GM12878 (cell line): ENCODE data around the gene ZNF554. TPM values are rescaled to one million over a fixed set of nuclear protein-coding genes. Genes with fewer than 3 reads are reported as not detected.

Source experiments
- ATAC-seq: fragments of 200-7000 bp; cut with Tn5 transposase; 3 replicates; pipeline ENCODE4 v1.9.1; 2020; ENCODE audit warnings: mild to moderate bottlenecking, moderate library complexity
- BruUV-seq: library from RNA; stranded (reverse); fragments of 400-500 nt; replicated peaks from 2 replicates; lab custom pipeline; 2021; lab: Mats Ljungman, UMichigan
- CTCF ChIA-PET: fragments of 300-600 bp; sonication (Branson Sonifier 250); formaldehyde crosslinking; extraction: SDS; loops from one replicate; lab custom pipeline; 2021; ENCODE audit warnings: inconsistent platforms; lab: Yijun Ruan, JAX
- POLR2A ChIA-PET: fragments of 350-600 bp; formaldehyde crosslinking; extraction: SDS; loops from one replicate; lab custom pipeline; 2021; ENCODE audit warnings: inconsistent platforms; lab: Charles Lee
- RAD21 ChIA-PET: fragments of 300-600 bp; sonication (Branson Sonifier 250); formaldehyde crosslinking; loops from one replicate; lab custom pipeline; 2023; ENCODE audit warnings: antibody characterized with exemption; ENCODE audit not compliant: unreplicated experiment; lab: Charles Lee
- SMC1A ChIA-PET: fragments of 300-600 bp; sonication (Branson Sonifier 250); formaldehyde crosslinking; loops from one replicate; lab custom pipeline; 2023; ENCODE audit not compliant: unreplicated experiment, uncharacterized antibody; lab: Charles Lee
- DNase-seq: peaks from one replicate; pipeline ENCODE4 v3.0.0-alpha.2; 2011; ENCODE audit warnings: low read depth, low spot score
- FAIRE-seq: peaks from 3 replicates; lab custom pipeline; 2011; peaks lifted over from hg19 to GRCh38; lab: Jason Lieb, UNC
- H2AFZ ChIP-seq: 2 replicates; pipeline ENCODE4 v1.6.0; 2011; ENCODE audit warnings: low read depth, low read length, control low read depth; ENCODE audit not compliant: control insufficient read depth
- H3K27ac ChIP-seq: 2 replicates; pipeline ENCODE4 v1.5.1; 2011; ENCODE audit warnings: control low read depth; ENCODE audit not compliant: control insufficient read depth, insufficient read depth
- H3K27me3 ChIP-seq, 2 experiments: replicated peaks in 1 of 2; 2 replicates each; pipeline versions ENCODE4 v1.6.0 to v1.6.1; 2011; ENCODE audit warnings: low read length in 1 of 2; ENCODE audit not compliant: control insufficient read depth in 2 of 2, insufficient read depth in 2 of 2
- H3K36me3 ChIP-seq, 2 experiments: 2 replicates each; pipeline ENCODE4 v1.5.1; 2011; ENCODE audit warnings: low read length in 1 of 2; ENCODE audit not compliant: control insufficient read depth in 2 of 2, insufficient read depth in 2 of 2
- H3K4me1 ChIP-seq: 2 replicates; pipeline ENCODE4 v1.6.1; 2011; ENCODE audit warnings: mild to moderate bottlenecking, low read length, moderate library complexity, mixed read lengths; ENCODE audit not compliant: control insufficient read depth, insufficient read depth
- H3K4me2 ChIP-seq: 2 replicates; pipeline ENCODE4 v1.6.0; 2011; ENCODE audit warnings: control low read depth; ENCODE audit not compliant: control insufficient read depth, insufficient read depth
- H3K4me3 ChIP-seq: fragments of 200-600 bp; sonication (generic); 2 replicates; pipeline ENCODE4 v1.5.1; 2016
- H3K79me2 ChIP-seq: 2 replicates; pipeline ENCODE4 v1.6.0; 2011; ENCODE audit warnings: low read length; ENCODE audit not compliant: control insufficient read depth, insufficient read depth
- H3K9ac ChIP-seq: 2 replicates; pipeline ENCODE4 v1.8.0; 2011; ENCODE audit warnings: low read length, control low read depth, mixed read lengths; ENCODE audit not compliant: control insufficient read depth, insufficient read depth
- H3K9me3 ChIP-seq: replicated peaks from 3 replicates; pipeline ENCODE4 v1.5.1; 2011; ENCODE audit warnings: mild to moderate bottlenecking, low read length; ENCODE audit not compliant: control insufficient read depth, insufficient read depth
- H4K20me1 ChIP-seq: 2 replicates; pipeline ENCODE4 v1.6.0; 2011; ENCODE audit not compliant: control insufficient read depth, insufficient read depth
- ETV6 ChIP-seq, 2 experiments: fragments of 450-650 bp in 1 of 2; IDR thresholded peaks in 1 of 2; conservative IDR thresholded peaks in 1 of 2; 2 replicates each; pipeline ENCODE4 v1.6.1; 2014; ENCODE audit warnings: antibody characterized with exemption in 1 of 2, borderline replicate concordance in 1 of 2, low read depth in 1 of 2, mild to moderate bottlenecking in 1 of 2, moderate library complexity in 1 of 2
- NFYA ChIP-seq: IDR thresholded peaks from 2 replicates; pipeline ENCODE4 v1.6.1; 2011; ENCODE audit warnings: low read depth, mild to moderate bottlenecking, low read length, improper control_type of control experiment, borderline replicate concordance
- NFYB ChIP-seq: IDR thresholded peaks from 2 replicates; pipeline ENCODE4 v1.6.1; 2011; ENCODE audit warnings: low read depth, mild to moderate bottlenecking, low read length, improper control_type of control experiment, moderate library complexity; ENCODE audit not compliant: insufficient read depth
- SMAD5 ChIP-seq: IDR thresholded peaks from 2 replicates; pipeline ENCODE4 v1.6.1; 2016; ENCODE audit warnings: antibody characterized with exemption, low read depth
- SP1 ChIP-seq: IDR thresholded peaks from one replicate; pipeline ENCODE4 v1.6.1; 2011; ENCODE audit warnings: low read depth, low read length
- SUPT20H ChIP-seq: IDR thresholded peaks from 2 replicates; pipeline ENCODE4 v1.6.1; 2011; ENCODE audit warnings: low read depth, mild to moderate bottlenecking, low read length, moderate library complexity, borderline replicate concordance; ENCODE audit not compliant: control insufficient read depth
- ZNF384 ChIP-seq: IDR thresholded peaks from 2 replicates; pipeline ENCODE4 v1.6.1; 2012; ENCODE audit warnings: low read depth, mild to moderate bottlenecking, low read length, improper control_type of control experiment, borderline replicate concordance
- WGBS: methylation state at CpG from one replicate; pipeline ENCODE4 v1.1.6; 2016; ENCODE audit warnings: low lambda C conversion rate; ENCODE audit not compliant: insufficient replicate concordance, insufficient coverage; ENCODE audit errors: missing lambda C conversion rate; 5-methylcytosine and 5-hydroxymethylcytosine counted together
- in situ Hi-C: fragments of 300-500 bp; cut with MboI; formaldehyde crosslinking; loops from 9 replicates; pipeline ENCODE4 v1.14.3; 2018; ENCODE audit warnings: mixed read lengths
- intact Hi-C: fragments of 100-400 bp; cut with micrococcal nuclease; formaldehyde crosslinking; loops from one replicate; pipeline ENCODE4 v1.14.2; 2022; ENCODE audit not compliant: unreplicated experiment
- polyA plus RNA-seq, 11 experiments: library from polyadenylated mRNA; depleted of rRNA in 4 of 11; unstranded in 6 of 11; stranded (reverse) in 5 of 11; fragments of >200 nt; fragmentation: Nextera tagmentation in 4 of 11; fragmentation: Illumina TruSeq in 1 of 11; extraction: Ambion mirVana in 4 of 11; extraction: Trizol in 1 of 11; gene quantifications; 1 replicate in 1 of 11; 2 replicates in 10 of 11; pipeline versions ENCODE4 v1.2.1 to v1.2.3, GENCODE V29; 2011 to 2016; ENCODE audit warnings: inconsistent platforms in 2 of 11, missing spikeins in 2 of 11, low read depth in 1 of 11
- total RNA-seq, 4 experiments: library from RNA; depleted of rRNA in 3 of 4; stranded (reverse); fragments of >200 nt in 3 of 4; fragmentation: Illumina TruSeq in 1 of 4; extraction: Trizol in 1 of 4; gene quantifications; 2 replicates each; pipeline versions ENCODE4 v1.2.1 to v1.2.3, GENCODE V29; 2013 to 2021
- TF ChIP-seq, protein P1 (sequence below): fragments of 450-650 bp; formaldehyde crosslinking; IDR thresholded peaks from 2 replicates; pipeline ENCODE4 v1.4.0; 2022; ENCODE audit warnings: mild to moderate bottlenecking, moderate library complexity
- TF ChIP-seq, protein P2 (sequence below): IDR thresholded peaks from 2 replicates; pipeline ENCODE4 v1.6.1; 2011; ENCODE audit warnings: low read depth, low read length, improper control_type of control experiment, borderline replicate concordance
- TF ChIP-seq, protein P3 (sequence below): fragments of 450-650 bp; IDR thresholded peaks from 2 replicates; pipeline ENCODE4 v1.6.1; 2017; ENCODE audit warnings: low read depth, mild to moderate bottlenecking, moderate library complexity
- TF ChIP-seq, protein P4 (sequence below), 3 experiments: IDR thresholded peaks in 2 of 3; conservative IDR thresholded peaks in 1 of 3; 2 replicates each; pipeline ENCODE4 v1.5.1; 2011; ENCODE audit warnings: low read depth in 3 of 3, low read length in 3 of 3, mild to moderate bottlenecking in 3 of 3, control low read depth in 2 of 3, moderate library complexity in 2 of 3, inconsistent platforms in 1 of 3, mixed read lengths in 1 of 3; ENCODE audit not compliant: control insufficient read depth in 2 of 3, insufficient read depth in 1 of 3; ENCODE audit errors: extremely low read depth in 1 of 3

ZNF554 gene
- total and polyA plus RNA-seq, 10 of the 15 experiments (the other 5 are each of a cell fraction or from before 2014, with no cell fraction given): 0.19 to 2.1 (median 1.4) TPM

DNA sequence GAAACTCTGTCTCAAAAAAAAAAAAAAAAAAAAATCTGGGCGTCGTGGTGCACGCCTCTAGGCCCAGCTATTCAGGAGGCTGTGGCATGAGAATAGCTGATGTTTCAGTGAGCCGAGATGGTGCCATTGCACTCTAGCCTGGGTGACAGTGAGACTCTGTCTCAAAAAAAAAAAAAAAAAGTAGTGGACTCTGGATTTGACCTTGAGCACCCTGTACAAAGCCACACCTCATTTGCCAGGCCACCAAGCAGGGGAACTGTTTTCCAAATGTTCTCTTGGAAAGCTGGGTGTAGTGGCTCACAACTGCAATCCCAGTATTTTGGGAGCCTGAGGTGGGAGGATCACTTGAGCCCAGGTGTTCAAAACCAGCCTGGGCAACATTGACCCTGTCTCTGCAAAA lies 17.8 kb downstream of the ZNF554 start:
- in situ Hi-C loops: no loop called here
- no peak overlapping the region for H3K4me2 ChIP-seq
- no peak overlapping the region for H3K27ac ChIP-seq
- intact Hi-C loops: no loop called here
- BruUV-seq: no TSS peak
- no peaks in the 10 kb centered on the region for H3K36me3 ChIP-seq
- H2AFZ ChIP-seq: no peak overlapping the region
- H3K9me3 ChIP-seq: peaks cover 25% of the 10 kb centered on the region
- ChIA-PET SMC1A (no interaction called here), POLR2A (interaction anchor here (0.7 kb wide), 1 partner anchor 13 kb away, joined by 5 read pairs; no protein-coding TSS in a partner anchor), RAD21 (no interaction called here), CTCF (interaction anchor here (0.6 kb wide), 1 partner anchor 691 kb away, joined by 4 read pairs; no protein-coding TSS in a partner anchor)
- no peaks in the 10 kb centered on the region for H4K20me1 ChIP-seq
- H3K27me3 ChIP-seq: no peaks in the 10 kb centered on the region
- FAIRE-seq: no peak
- WGBS: 70% methylated on average over 3 of the region's 4 CpGs
- no peak for ATAC-seq
- H3K9ac ChIP-seq: no peak overlapping the region
- H3K4me3 ChIP-seq: no peak overlapping the region
- H3K79me2 ChIP-seq: peaks cover 2% of the 10 kb centered on the region
- peaks cover 3% of the 10 kb centered on the region; the same call in 1 of the 2 replicates for H3K4me1 ChIP-seq
- DNase-seq: no peak
- TF ChIP-seq NFYB (no peak), ETV6 (conservative IDR thresholded peaks at IDR 0.05 in 1 of 2, IDR thresholded peaks at IDR 0.05 in 1 of 2; ENCODE audit: borderline replicate concordance in 1 of 2, low read depth in 1 of 2) (no peak), SMAD5 (no peak), SUPT20H (no peak), SP1 (no peak), ZNF384 (no peak), NFYA (no peak)
- TF ChIP-seq, protein P1, sequence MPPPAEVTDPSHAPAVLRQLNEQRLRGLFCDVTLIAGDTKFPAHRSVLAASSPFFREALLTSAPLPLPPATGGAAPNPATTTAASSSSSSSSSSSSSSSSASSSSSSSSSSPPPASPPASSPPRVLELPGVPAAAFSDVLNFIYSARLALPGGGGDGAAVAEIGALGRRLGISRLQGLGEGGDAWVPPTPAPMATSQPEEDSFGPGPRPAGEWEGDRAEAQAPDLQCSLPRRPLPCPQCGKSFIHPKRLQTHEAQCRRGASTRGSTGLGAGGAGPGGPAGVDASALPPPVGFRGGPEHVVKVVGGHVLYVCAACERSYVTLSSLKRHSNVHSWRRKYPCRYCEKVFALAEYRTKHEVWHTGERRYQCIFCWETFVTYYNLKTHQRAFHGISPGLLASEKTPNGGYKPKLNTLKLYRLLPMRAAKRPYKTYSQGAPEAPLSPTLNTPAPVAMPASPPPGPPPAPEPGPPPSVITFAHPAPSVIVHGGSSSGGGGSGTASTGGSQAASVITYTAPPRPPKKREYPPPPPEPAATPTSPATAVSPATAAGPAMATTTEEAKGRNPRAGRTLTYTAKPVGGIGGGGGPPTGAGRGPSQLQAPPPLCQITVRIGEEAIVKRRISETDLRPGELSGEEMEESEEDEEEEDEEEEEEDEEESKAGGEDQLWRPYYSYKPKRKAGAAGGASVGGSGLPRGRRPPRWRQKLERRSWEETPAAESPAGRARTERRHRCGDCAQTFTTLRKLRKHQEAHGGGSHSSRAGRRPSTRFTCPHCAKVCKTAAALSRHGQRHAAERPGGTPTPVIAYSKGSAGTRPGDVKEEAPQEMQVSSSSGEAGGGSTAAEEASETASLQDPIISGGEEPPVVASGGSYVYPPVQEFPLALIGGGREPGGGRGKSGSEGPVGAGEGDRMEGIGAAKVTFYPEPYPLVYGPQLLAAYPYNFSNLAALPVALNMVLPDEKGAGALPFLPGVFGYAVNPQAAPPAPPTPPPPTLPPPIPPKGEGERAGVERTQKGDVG: no peak
- TF ChIP-seq, protein P2, sequence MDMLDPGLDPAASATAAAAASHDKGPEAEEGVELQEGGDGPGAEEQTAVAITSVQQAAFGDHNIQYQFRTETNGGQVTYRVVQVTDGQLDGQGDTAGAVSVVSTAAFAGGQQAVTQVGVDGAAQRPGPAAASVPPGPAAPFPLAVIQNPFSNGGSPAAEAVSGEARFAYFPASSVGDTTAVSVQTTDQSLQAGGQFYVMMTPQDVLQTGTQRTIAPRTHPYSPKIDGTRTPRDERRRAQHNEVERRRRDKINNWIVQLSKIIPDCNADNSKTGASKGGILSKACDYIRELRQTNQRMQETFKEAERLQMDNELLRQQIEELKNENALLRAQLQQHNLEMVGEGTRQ: no peak
- TF ChIP-seq, protein P3, sequence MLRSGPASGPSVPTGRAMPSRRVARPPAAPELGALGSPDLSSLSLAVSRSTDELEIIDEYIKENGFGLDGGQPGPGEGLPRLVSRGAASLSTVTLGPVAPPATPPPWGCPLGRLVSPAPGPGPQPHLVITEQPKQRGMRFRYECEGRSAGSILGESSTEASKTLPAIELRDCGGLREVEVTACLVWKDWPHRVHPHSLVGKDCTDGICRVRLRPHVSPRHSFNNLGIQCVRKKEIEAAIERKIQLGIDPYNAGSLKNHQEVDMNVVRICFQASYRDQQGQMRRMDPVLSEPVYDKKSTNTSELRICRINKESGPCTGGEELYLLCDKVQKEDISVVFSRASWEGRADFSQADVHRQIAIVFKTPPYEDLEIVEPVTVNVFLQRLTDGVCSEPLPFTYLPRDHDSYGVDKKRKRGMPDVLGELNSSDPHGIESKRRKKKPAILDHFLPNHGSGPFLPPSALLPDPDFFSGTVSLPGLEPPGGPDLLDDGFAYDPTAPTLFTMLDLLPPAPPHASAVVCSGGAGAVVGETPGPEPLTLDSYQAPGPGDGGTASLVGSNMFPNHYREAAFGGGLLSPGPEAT: no peak
- TF ChIP-seq, protein P4, sequence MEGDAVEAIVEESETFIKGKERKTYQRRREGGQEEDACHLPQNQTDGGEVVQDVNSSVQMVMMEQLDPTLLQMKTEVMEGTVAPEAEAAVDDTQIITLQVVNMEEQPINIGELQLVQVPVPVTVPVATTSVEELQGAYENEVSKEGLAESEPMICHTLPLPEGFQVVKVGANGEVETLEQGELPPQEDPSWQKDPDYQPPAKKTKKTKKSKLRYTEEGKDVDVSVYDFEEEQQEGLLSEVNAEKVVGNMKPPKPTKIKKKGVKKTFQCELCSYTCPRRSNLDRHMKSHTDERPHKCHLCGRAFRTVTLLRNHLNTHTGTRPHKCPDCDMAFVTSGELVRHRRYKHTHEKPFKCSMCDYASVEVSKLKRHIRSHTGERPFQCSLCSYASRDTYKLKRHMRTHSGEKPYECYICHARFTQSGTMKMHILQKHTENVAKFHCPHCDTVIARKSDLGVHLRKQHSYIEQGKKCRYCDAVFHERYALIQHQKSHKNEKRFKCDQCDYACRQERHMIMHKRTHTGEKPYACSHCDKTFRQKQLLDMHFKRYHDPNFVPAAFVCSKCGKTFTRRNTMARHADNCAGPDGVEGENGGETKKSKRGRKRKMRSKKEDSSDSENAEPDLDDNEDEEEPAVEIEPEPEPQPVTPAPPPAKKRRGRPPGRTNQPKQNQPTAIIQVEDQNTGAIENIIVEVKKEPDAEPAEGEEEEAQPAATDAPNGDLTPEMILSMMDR (IDR thresholded peaks at IDR 0.05 in 2 of 3, conservative IDR thresholded peaks at IDR 0.05 in 1 of 3; ENCODE audit: control insufficient read depth in 2 of 3, extremely low read depth in 1 of 3, insufficient read depth in 1 of 3, low read depth in 3 of 3, low read length in 3 of 3): no peak
